ENCODE data around the gene GPA33. TPM values are rescaled to one million over a fixed set of nuclear protein-coding genes. Genes with fewer than 3 reads are reported as not detected.

GPA33 gene
- total RNA-seq, 1 donor from 2014 or later: not detected

GRCh38 chr1:167068761-167069160 is 21.4 kb downstream of the GPA33 start:
- H3K36me3 Mint-ChIP-seq (ENCODE audit: low read depth): no peaks in the 10 kb centered on the region
- intact Hi-C loops (cut with micrococcal nuclease): loop anchor here (5.0 to 10.0 kb wide), 3 partner anchors 274 to 464 kb away; no protein-coding TSS in a partner anchor
- no peaks in the 10 kb centered on the region for H3K9me3 Mint-ChIP-seq
- H3K4me3 Mint-ChIP-seq: no peak overlapping the region
- no peaks in the 10 kb centered on the region for H3K4me1 Mint-ChIP-seq
- no peak overlapping the region for H3K27ac Mint-ChIP-seq
- no peak for DNase-seq
- H3K27me3 Mint-ChIP-seq: peaks cover 1% of the 10 kb centered on the region

- no peak for DNase-seq
- no peak overlapping the region for H3K27ac Mint-ChIP-seq
- H3K4me3 Mint-ChIP-seq: no peak overlapping the region
Observed at GRCh38 chr1:167067904-167068303, 22.3 kb downstream of the GPA33 start.

GRCh38 chr1:167066333-167067122 is 23.6 kb downstream of the GPA33 start:
- Mint-ChIP-seq H3K4me3 (peak overlapping the region; percentile 51), H3K27me3 (peaks cover 1% of the 10 kb centered on the region), H3K36me3 (ENCODE audit: low read depth) (no peaks in the 10 kb centered on the region), H3K4me1 (no peaks in the 10 kb centered on the region), H3K9me3 (no peaks in the 10 kb centered on the region), H3K27ac (no peak overlapping the region)
- intact Hi-C loops (cut with micrococcal nuclease): loop anchor here (1.0 to 10.0 kb wide), 7 partner anchors 58 to 490 kb away; partner anchors contain the start of gene POU2F1
- DNase-seq: peak; percentile 94

More at GRCh38 chr1:167067904-167068303, 22.3 kb downstream of the GPA33 start:
- Mint-ChIP-seq H3K9me3 (no peaks in the 10 kb centered on the region), H3K4me1 (no peaks in the 10 kb centered on the region), H3K36me3 (ENCODE audit: low read depth) (no peaks in the 10 kb centered on the region), H3K27me3 (peaks cover 1% of the 10 kb centered on the region)
- intact Hi-C loops (cut with micrococcal nuclease): loop anchor here (2.0 to 10.0 kb wide), 4 partner anchors 153 to 464 kb away; partner anchors contain the start of gene POU2F1

- no peak overlapping the region for H3K27ac Mint-ChIP-seq
- intact Hi-C loops (cut with micrococcal nuclease): loop anchor here (5.0 to 10.0 kb wide), 3 partner anchors 277 to 467 kb away; no protein-coding TSS in a partner anchor
- no peak overlapping the region for H3K4me3 Mint-ChIP-seq
- no peaks in the 10 kb centered on the region for H3K9me3 Mint-ChIP-seq
- peaks cover 1% of the 10 kb centered on the region for H3K27me3 Mint-ChIP-seq
- H3K4me1 Mint-ChIP-seq: no peaks in the 10 kb centered on the region
- no peak for DNase-seq
- no peaks in the 10 kb centered on the region for H3K36me3 Mint-ChIP-seq (ENCODE audit: low read depth)
Observed at GRCh38 chr1:167065471-167065870, 24.7 kb downstream of the GPA33 start.

- no peaks in the 10 kb centered on the region for H3K36me3 Mint-ChIP-seq (ENCODE audit: low read depth)
- no peak overlapping the region for H3K27ac Mint-ChIP-seq
- intact Hi-C loops (cut with micrococcal nuclease): loop anchor here (5.0 to 10.0 kb wide), 3 partner anchors 278 to 468 kb away; no protein-coding TSS in a partner anchor
Observed at GRCh38 chr1:167064621-167065020, 25.6 kb downstream of the GPA33 start.

GRCh38 chr1:167061073-167061464 is 29.1 kb downstream of the GPA33 start:
- intact Hi-C loops (cut with micrococcal nuclease): loop anchor here (10.0 kb wide), 1 partner anchor 344 kb away; no protein-coding TSS in a partner anchor
- no peak overlapping the region for H3K27ac Mint-ChIP-seq
- DNase-seq: no peak

More at GRCh38 chr1:167064621-167065020, 25.6 kb downstream of the GPA33 start:
- peaks cover 1% of the 10 kb centered on the region for H3K27me3 Mint-ChIP-seq
- H3K4me1 Mint-ChIP-seq: peaks cover under 1% of the 10 kb centered on the region
- no peaks in the 10 kb centered on the region for H3K9me3 Mint-ChIP-seq
- H3K4me3 Mint-ChIP-seq: no peak overlapping the region
- no peak for DNase-seq

GRCh38 chr1:167060141-167061072 is 29.8 kb downstream of the GPA33 start:
- Mint-ChIP-seq H3K27me3 (peaks cover 1% of the 10 kb centered on the region), H3K4me3 (no peak overlapping the region), H3K36me3 (ENCODE audit: low read depth) (no peaks in the 10 kb centered on the region), H3K4me1 (peaks cover 10% of the 10 kb centered on the region), H3K9me3 (no peaks in the 10 kb centered on the region), H3K27ac (no peak overlapping the region)
- intact Hi-C loops (cut with micrococcal nuclease): loop anchor here (10.0 kb wide), 1 partner anchor 344 kb away; no protein-coding TSS in a partner anchor
- DNase-seq: no peak

More at GRCh38 chr1:167061073-167061464, 29.1 kb downstream of the GPA33 start:
- no peaks in the 10 kb centered on the region for H3K9me3 Mint-ChIP-seq
- no peaks in the 10 kb centered on the region for H3K36me3 Mint-ChIP-seq (ENCODE audit: low read depth)
- H3K4me3 Mint-ChIP-seq: no peak overlapping the region
- peaks cover 10% of the 10 kb centered on the region for H3K4me1 Mint-ChIP-seq
- H3K27me3 Mint-ChIP-seq: peaks cover 1% of the 10 kb centered on the region

- H3K27ac Mint-ChIP-seq: no peak overlapping the region
- intact Hi-C loops (cut with micrococcal nuclease): loop anchor here (1.0 to 10.0 kb wide), 6 partner anchors 87 to 1132 kb away; no protein-coding TSS in a partner anchor
- no peaks in the 10 kb centered on the region for H3K36me3 Mint-ChIP-seq (ENCODE audit: low read depth)
- H3K4me3 Mint-ChIP-seq: no peak overlapping the region
- no peaks in the 10 kb centered on the region for H3K9me3 Mint-ChIP-seq
- no peaks in the 10 kb centered on the region for H3K27me3 Mint-ChIP-seq
- H3K4me1 Mint-ChIP-seq: peaks cover 10% of the 10 kb centered on the region
- no peak for DNase-seq
Observed at GRCh38 chr1:167059809-167060107, 30.4 kb downstream of the GPA33 start.

GRCh38 chr1:167059045-167059808 is 30.9 kb downstream of the GPA33 start:
- intact Hi-C loops (cut with micrococcal nuclease): loop anchor here (1.0 to 5.0 kb wide), 5 partner anchors 87 to 1132 kb away; no protein-coding TSS in a partner anchor
- Mint-ChIP-seq H3K27me3 (no peaks in the 10 kb centered on the region), H3K4me1 (peaks cover 10% of the 10 kb centered on the region), H3K36me3 (ENCODE audit: low read depth) (no peaks in the 10 kb centered on the region), H3K4me3 (no peak overlapping the region), H3K27ac (peak overlapping the region; percentile 52), H3K9me3 (no peaks in the 10 kb centered on the region)
- DNase-seq: peak; percentile 92

GRCh38 chr1:167057241-167057688 is 32.9 kb downstream of the GPA33 start:
- Mint-ChIP-seq H3K36me3 (ENCODE audit: low read depth) (no peaks in the 10 kb centered on the region), H3K27ac (no peak overlapping the region), H3K4me1 (peaks cover 10% of the 10 kb centered on the region), H3K27me3 (no peaks in the 10 kb centered on the region), H3K9me3 (no peaks in the 10 kb centered on the region), H3K4me3 (no peak overlapping the region)
- peak; percentile 78 for DNase-seq
- intact Hi-C loops (cut with micrococcal nuclease): loop anchor here (5.0 kb wide), 3 partner anchors 85 to 1130 kb away; no protein-coding TSS in a partner anchor

GRCh38 chr1:167056529-167057231 is 33.5 kb downstream of the GPA33 start:
- Mint-ChIP-seq H3K4me3 (no peak overlapping the region), H3K4me1 (peaks cover 10% of the 10 kb centered on the region), H3K27ac (no peak overlapping the region), H3K27me3 (no peaks in the 10 kb centered on the region), H3K36me3 (ENCODE audit: low read depth) (no peaks in the 10 kb centered on the region), H3K9me3 (no peaks in the 10 kb centered on the region)
- intact Hi-C loops (cut with micrococcal nuclease): loop anchor here (5.0 kb wide), 3 partner anchors 84 to 1129 kb away; no protein-coding TSS in a partner anchor
- no peak for DNase-seq

GRCh38 chr1:167054946-167055630 is 35.1 kb downstream of the GPA33 start:
- H3K27me3 Mint-ChIP-seq: no peaks in the 10 kb centered on the region
- intact Hi-C loops (cut with micrococcal nuclease): loop anchor here (5.0 kb wide), 3 partner anchors 83 to 1128 kb away; no protein-coding TSS in a partner anchor
- peaks cover 10% of the 10 kb centered on the region for H3K4me1 Mint-ChIP-seq

More at GRCh38 chr1:167054946-167055630, 35.1 kb downstream of the GPA33 start:
- Mint-ChIP-seq H3K27ac (no peak overlapping the region), H3K36me3 (ENCODE audit: low read depth) (no peaks in the 10 kb centered on the region), H3K9me3 (no peaks in the 10 kb centered on the region), H3K4me3 (no peak overlapping the region)
- peak; percentile 51 for DNase-seq

All from activated CD4-positive, alpha-beta T cell treated with anti-CD3 and anti-CD28 coated beads, Interleukin-2, amount 10 ng/mL, durations not matched to agents 24 days and 14 days (primary cell).